HG03066 (cell line): ENCODE measurements around the gene PGLYRP3.
"Not testable (repeated sequence)": the region's sequence is repeated elsewhere in the genome, so short reads cannot be mapped to it uniquely, and the experiment has no call there.

Source experiments
- ATAC-seq: cut with Tn5 transposase; IDR thresholded peaks from one replicate; pipeline ENCODE4 v1.9.1; 2021; ENCODE audit warnings: low read depth; ENCODE audit not compliant: unreplicated experiment

PGLYRP3 gene

DNA sequence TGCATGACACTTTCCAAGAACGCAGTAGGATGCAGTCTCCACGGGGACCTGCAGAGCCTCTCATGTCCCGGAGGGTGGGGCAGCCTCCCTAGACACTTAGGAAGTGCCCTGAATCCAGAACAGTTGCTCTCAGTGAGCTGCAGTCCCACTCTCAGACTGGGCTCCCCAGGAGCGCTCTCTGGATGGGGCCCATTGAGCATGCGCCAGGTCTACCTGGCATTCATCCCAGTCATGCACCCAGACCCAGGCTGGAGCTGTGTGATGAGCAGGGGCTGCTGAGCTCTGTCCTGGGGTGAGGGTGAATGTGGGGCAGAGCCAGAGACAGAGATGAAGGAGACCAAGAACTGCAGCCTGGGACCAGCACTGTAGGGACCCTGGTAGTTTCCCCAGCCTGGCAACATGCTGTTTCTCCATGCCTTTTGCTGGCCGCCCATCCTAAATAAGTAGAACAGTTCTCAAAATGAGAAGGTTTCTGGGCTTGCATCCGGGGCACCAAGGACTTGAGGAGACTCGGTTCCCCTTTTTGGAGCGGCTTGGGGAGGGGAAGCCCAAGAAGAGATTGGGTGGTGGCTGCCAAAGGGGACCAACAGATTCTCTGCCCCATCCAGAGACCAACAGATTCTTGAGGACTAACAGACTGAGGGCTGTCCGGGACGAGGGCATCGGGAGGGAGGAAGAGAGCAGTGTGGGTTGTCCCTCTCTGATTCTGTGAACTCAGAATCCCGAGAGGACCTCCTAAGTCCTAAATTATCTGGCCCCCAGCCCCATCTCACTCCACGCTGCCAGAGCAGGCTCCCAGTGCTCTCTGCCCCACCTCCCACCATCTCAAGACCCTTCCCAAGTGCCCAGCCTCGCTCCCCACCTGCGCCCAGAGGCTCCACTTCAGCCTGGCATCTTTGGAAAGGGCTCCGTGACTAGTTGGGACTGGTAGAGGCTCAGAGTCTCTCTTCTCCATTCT lies 36.9 kb upstream of the PGLYRP3 start:
- no peak for ATAC-seq

DNA sequence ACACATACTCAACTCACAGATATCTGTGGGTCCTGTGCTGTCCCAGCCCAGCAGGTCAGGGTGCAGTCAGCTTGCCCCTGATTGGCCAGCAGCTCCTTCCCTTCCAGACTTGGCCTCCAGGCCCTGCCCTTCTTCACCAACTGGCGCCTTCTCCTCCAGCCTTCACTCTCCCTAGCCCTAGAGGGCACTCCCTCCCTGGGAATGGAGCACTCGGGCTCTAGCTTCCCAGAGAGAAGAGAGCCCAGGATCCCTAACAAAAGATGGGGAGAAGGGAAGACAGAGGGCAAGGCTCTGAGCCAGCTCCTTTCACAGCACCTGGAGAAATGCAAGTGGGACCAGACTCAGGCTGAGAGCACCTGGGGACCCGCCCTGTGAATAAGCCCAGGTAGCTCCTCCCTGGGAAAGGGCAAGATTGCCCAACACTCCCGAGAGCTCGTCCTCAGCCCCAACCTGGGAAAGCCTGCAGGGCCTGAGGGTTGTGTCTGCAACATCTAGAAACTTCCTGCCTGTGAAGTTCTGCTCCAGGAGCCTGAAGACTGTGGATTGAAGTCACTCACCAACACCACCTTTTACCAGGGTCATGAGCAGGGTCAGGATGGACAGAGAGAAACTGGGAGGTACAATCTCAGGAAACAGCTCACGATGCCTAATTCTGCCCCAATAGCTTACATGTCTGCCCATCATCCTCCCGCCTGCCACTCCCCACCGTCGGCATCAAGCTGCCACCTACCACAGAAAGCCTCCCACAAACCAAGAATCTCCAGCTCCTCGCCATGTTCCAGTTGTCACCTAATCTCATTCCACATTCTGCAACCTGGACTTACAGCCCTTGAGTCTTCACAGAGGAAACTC lies 36.0 kb upstream of the PGLYRP3 start, which contains the start of gene PGLYRP4:
PGLYRP4 (minus strand) TSS at position 331 of the 852 bp plus-strand sequence. CDS start 909 bp downstream, outside the sequence.
- ATAC-seq = no peak

DNA sequence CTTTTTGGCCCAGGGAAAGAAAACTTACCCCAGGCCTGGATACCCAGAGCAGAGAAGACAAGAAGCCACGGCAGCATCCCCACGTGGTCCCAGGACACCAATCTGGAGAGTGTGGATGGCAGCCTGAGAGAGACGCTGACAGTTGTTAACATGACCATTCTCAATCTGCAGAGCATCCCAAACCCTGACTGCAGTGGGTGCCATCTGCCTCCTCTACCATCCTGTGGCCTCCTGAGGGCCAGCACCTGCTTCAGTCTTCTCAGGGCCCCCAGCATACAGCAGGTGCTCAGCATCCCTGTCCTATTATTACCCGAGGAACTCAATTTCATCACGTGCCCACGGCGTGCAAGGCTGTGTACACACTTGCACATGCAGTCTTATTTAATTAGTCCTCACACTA lies 35.1 kb upstream of the PGLYRP3 start:
- no peak for ATAC-seq

- ATAC-seq = not testable (repeated sequence)
These were observed 34.3 kb upstream of the PGLYRP3 start for GRCh38 chr1:153347049-153347448.

- no peak for ATAC-seq
These were observed 33.4 kb upstream of the PGLYRP3 start for GRCh38 chr1:153346077-153346723.

DNA sequence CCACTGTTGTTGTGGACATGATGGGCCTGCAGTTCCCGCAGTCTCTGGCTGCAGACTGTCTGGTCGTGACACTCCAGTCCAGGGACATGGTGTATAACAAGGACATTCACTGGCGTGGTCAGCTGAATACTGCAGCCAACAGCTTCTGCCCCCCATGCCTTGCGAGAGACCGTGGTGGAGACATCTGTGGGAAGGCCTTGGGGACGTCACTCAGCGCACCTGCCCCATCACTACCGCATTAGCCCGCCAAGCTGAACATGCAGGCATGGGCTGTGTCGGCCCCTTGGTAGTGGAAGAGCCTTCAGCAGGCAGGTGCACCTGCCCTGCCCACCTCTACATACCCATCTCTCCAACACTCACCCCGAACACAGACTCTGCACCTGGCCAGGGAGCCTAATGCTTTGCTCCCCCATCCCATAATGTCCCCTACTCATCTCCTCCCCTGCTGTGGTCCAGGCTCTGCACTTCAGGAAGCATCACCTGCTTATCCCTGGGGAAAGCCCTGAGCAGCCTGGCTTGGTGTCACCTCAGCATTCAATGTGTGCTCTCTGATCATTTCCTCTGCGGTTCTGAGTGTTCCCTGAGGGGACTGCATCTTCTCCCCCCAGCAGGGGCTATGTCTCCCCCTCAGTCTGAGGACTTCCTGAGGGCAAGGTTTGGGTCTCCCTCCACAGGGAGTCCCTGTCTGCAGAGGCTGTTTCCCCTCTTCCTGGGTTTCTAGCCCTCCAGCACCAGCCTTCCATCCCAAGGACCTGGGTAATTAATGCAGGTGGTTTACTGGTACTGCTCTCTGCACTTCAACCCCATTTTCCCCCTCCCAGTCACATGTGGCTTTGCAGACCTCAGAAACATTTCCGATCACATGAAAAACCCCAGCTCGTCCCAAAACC lies 32.7 kb upstream of the PGLYRP3 start:
- no peak for ATAC-seq

GRCh38 chr1:153344718-153345025 lies 31.9 kb upstream of the PGLYRP3 start:
- no peak for ATAC-seq

DNA sequence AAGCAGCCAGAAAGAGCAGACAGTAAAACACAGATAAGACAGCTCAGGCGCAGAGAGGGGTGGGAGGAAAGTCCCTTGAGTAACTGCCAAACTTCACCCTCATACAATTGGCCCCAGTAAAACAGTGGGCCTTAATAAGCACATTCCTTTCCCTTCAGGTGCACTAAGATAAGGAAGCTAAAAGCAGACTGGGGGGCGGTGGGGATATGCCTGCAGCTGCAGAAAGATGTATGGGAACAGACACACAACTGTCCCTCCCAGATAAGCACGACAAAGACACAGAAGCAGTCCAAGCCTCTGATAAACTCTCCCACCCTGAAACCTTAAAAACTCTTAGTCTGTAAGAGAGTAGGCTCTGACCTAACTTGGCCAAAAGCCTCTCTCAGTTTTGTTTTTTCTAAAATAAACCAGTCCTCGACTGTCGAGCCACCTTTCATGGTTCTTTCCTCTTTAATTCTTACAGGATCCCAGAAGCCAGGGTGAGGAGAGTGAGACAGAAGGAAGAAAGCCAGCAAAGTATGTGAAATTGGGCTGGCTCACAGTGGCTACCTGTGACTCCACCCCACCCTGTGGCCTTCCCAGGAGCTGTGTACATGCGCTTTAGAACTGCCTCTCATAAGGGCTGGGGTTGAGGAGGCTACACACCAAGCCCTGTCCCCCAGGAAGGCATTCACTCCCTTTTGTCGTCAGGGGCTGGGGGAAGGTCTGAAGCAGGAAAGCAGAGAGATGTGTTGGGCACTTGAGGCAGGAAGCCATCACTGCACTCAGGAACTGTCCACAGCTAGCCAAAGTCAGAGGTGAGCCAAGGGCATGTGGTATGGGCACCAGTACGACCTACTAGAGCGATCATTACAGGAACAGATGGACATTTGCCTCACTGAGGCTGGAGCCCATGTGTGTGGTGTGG lies 31.3 kb upstream of the PGLYRP3 start:
- no peak for ATAC-seq

- no peak for ATAC-seq
These were observed 30.4 kb upstream of the PGLYRP3 start for GRCh38 chr1:153343040-153343681.

- no peak for ATAC-seq
These were observed 29.4 kb upstream of the PGLYRP3 start for GRCh38 chr1:153342178-153342577.

DNA sequence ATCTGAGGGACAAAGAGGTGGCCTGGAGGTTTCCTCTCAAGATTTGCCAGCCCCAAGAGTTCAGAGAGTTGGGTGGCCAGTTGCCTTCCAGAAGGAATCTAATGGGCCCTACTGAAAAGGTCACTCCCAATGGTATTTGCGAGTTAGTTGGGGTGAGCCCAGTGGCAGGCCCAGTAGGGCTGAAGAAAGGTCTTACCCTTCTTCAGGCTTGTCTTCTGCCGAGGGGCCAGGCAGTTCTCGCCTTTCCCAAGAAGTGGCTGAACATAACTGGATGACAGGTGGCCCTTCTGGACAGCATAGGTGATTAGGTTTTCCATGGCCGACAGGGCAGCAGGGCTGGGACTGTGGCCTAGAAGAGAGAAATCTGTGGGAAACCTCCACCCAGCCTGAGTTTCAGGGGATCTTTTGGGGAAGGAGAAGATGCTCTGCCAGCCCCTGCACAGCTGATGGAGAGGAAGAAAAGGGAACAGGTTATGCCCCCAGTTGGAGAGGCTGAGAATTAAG lies 28.7 kb upstream of the PGLYRP3 start:
- no peak for ATAC-seq

- ATAC-seq = no peak
These were observed 27.6 kb upstream of the PGLYRP3 start for GRCh38 chr1:153340356-153340755.

DNA sequence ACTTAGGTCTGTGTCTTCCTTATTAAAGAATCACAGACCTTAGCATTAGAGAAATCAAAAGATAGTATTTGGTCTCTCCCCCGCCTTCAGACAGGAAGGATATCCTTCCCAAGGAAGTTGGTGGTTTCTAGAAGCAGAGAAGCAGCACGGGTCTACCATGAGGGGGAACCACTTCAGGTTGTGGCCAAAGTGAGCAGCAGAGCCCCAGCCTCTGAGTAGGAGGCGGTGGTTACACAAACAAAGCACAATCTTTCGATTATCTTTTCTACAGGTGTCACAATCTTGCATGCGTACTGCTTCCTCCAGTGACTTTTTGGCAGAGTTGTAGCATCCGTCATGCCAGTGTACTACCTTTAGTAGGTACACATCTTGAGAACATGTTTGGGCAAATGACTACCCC lies 27.1 kb upstream of the PGLYRP3 start:
- ATAC-seq = no peak

DNA sequence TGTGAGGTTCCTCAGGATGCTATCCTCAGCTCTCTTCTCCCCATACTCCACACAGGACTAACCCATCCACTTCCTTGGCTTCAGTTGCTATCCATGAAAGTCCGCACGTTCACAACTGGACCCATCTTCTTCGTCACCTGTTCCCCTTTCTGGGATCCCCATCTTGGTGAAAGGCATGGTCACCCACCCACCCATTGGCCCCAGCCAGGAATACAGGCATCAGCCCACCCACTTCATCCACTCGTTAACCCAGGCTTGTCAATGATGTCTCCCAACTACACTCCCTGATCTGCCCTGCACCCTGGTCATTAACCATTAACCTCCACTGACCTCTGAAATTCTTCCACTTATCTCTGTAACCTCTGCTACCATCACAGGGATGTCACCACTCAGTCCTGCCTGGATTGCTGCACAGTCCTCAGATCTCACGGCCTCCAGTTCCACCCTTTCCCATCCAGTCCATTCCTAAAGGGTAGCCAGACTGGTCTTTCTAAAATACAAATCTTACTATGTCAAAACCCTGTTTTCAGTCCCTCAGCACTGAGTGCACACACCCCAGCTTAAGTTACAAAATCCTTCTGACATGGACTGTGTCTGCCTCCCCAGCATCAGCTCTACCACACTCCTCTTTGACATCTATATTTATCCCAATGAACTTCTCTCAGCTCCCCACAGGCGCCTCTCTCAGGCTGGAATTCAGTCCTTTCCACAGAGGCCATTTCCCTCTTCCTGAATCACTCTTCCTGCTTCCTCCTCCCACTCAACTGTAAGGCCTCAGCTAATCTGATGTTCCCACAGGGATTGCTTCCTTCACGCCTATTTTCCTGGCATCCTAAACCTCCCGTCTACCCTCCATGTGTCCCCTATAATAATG lies 25.5 kb upstream of the PGLYRP3 start:
- ATAC-seq = no peak

- ATAC-seq = no peak
These were observed 23.9 kb upstream of the PGLYRP3 start for GRCh38 chr1:153336650-153337049.

DNA sequence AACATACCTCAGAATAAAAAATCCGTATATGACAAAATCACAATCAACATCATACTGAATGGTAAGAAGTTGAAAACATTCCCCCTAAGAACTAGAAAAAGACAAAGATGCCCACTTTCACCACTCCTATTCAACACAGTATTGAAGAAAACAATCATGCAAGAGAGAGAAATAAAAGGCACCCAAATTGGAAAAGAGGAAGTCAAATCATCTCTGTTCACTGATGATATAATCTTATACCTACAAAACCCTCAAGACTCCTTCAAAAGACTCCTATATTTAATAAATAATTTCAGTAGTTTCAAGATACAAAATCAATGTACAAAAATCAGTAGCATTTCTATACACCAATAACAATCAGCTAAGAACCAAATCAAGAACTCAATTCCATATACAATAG lies 21.1 kb upstream of the PGLYRP3 start:
- ATAC-seq = no peak

GRCh38 chr1:153324912-153325311 lies 12.2 kb upstream of the PGLYRP3 start:
- no peak for ATAC-seq
